Midbrain (tissue), 1 donor: ENCODE results near the gene PRPF4.

Experiments
- DNase-seq: peaks from one replicate; lab custom pipeline; 2025; lab: John Stamatoyannopoulos, UW

The PRPF4 gene

GRCh38 chr9:113311961-113312360 lies 36.5 kb downstream of the PRPF4 start:
- no peak for DNase-seq

GRCh38 chr9:113313261-113313660 lies 37.8 kb downstream of the PRPF4 start:
- DNase-seq, result no peak

GRCh38 chr9:113315231-113315630 lies 39.8 kb downstream of the PRPF4 start:
- no peak for DNase-seq

GRCh38 chr9:113316030-113316429 lies 40.6 kb downstream of the PRPF4 start:
- no peak for DNase-seq

- no peak for DNase-seq
Observed at GRCh38 chr9:113317777-113318176, 42.3 kb downstream of the PRPF4 start.

GRCh38 chr9:113319054-113319453 lies 43.6 kb downstream of the PRPF4 start:
- DNase-seq, result no peak

- DNase-seq, result no peak
Observed at GRCh38 chr9:113320051-113320450, 44.6 kb downstream of the PRPF4 start.

GRCh38 chr9:113322671-113323070 lies 47.2 kb downstream of the PRPF4 start:
- no peak for DNase-seq

GRCh38 chr9:113326230-113326629 lies 50.8 kb downstream of the PRPF4 start:
- no peak for DNase-seq

- DNase-seq, result no peak
Observed at GRCh38 chr9:113328045-113328782, 52.8 kb downstream of the PRPF4 start.

- no peak for DNase-seq
Observed at GRCh38 chr9:113331780-113332179, 56.3 kb downstream of the PRPF4 start.

GRCh38 chr9:113337714-113338113 lies 62.3 kb downstream of the PRPF4 start:
- no peak for DNase-seq

- peak; percentile 90 for DNase-seq
Observed at GRCh38 chr9:113340011-113340699, 64.7 kb downstream of the PRPF4 start, which contains the start of gene WDR31. Gene WDR31 (minus strand): TSS chr9:113340275. CDS start chr9:113332022, 8,253 bp downstream.

- no peak for DNase-seq
Observed at GRCh38 chr9:113341712-113342410, 66.4 kb downstream of the PRPF4 start.
